ENCODE results near the gene CHN2.

CHN2 gene

GRCh38 chr7:29189743-29190201 is 4.8 kb upstream of the CHN2 start:
- TF ChIP-seq SIN3A (IDR thresholded peaks at IDR 0.05; ENCODE audit: borderline replicate concordance, insufficient read depth, low read length) (no peak), FOXP2 (optimal IDR thresholded peaks at IDR 0.05; ENCODE audit: borderline replicate concordance, extremely low read depth, extremely low read length, insufficient read depth) (no peak), POLR2AphosphoS5 (IDR thresholded peaks at IDR 0.05; ENCODE audit: low read depth, low read length) (no peak), TAF1 (IDR thresholded peaks at IDR 0.05; ENCODE audit: borderline replicate concordance, insufficient read depth, low read length) (no peak)
- TF ChIP-seq, protein P1, sequence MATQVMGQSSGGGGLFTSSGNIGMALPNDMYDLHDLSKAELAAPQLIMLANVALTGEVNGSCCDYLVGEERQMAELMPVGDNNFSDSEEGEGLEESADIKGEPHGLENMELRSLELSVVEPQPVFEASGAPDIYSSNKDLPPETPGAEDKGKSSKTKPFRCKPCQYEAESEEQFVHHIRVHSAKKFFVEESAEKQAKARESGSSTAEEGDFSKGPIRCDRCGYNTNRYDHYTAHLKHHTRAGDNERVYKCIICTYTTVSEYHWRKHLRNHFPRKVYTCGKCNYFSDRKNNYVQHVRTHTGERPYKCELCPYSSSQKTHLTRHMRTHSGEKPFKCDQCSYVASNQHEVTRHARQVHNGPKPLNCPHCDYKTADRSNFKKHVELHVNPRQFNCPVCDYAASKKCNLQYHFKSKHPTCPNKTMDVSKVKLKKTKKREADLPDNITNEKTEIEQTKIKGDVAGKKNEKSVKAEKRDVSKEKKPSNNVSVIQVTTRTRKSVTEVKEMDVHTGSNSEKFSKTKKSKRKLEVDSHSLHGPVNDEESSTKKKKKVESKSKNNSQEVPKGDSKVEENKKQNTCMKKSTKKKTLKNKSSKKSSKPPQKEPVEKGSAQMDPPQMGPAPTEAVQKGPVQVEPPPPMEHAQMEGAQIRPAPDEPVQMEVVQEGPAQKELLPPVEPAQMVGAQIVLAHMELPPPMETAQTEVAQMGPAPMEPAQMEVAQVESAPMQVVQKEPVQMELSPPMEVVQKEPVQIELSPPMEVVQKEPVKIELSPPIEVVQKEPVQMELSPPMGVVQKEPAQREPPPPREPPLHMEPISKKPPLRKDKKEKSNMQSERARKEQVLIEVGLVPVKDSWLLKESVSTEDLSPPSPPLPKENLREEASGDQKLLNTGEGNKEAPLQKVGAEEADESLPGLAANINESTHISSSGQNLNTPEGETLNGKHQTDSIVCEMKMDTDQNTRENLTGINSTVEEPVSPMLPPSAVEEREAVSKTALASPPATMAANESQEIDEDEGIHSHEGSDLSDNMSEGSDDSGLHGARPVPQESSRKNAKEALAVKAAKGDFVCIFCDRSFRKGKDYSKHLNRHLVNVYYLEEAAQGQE (IDR thresholded peaks at IDR 0.05; ENCODE audit: insufficient read depth in 1 of 2, low read depth in 2 of 2, low read length in 2 of 2) = no peak

- TF ChIP-seq FOXP2 (optimal IDR thresholded peaks at IDR 0.05; ENCODE audit: borderline replicate concordance, extremely low read depth, extremely low read length, insufficient read depth) (no peak), SIN3A (IDR thresholded peaks at IDR 0.05; ENCODE audit: borderline replicate concordance, insufficient read depth, low read length) (no peak), TAF1 (IDR thresholded peaks at IDR 0.05; ENCODE audit: borderline replicate concordance, insufficient read depth, low read length) (no peak), POLR2AphosphoS5 (IDR thresholded peaks at IDR 0.05; ENCODE audit: low read depth, low read length) (no peak)
- TF ChIP-seq, protein P1 (IDR thresholded peaks at IDR 0.05; ENCODE audit: insufficient read depth in 1 of 2, low read depth in 2 of 2, low read length in 2 of 2) = no peak
These were observed 4.1 kb upstream of the CHN2 start for GRCh38 chr7:29190349-29191045.

GRCh38 chr7:29192323-29192722 is 2.3 kb upstream of the CHN2 start:
- TF ChIP-seq SIN3A (IDR thresholded peaks at IDR 0.05; ENCODE audit: borderline replicate concordance, insufficient read depth, low read length) (no peak), FOXP2 (optimal IDR thresholded peaks at IDR 0.05; ENCODE audit: borderline replicate concordance, extremely low read depth, extremely low read length, insufficient read depth) (no peak), POLR2AphosphoS5 (IDR thresholded peaks at IDR 0.05; ENCODE audit: low read depth, low read length) (no peak), TAF1 (IDR thresholded peaks at IDR 0.05; ENCODE audit: borderline replicate concordance, insufficient read depth, low read length) (no peak)
- TF ChIP-seq, protein P1 (IDR thresholded peaks at IDR 0.05; ENCODE audit: insufficient read depth in 1 of 2, low read depth in 2 of 2, low read length in 2 of 2) = no peak

- TF ChIP-seq TAF1 (IDR thresholded peaks at IDR 0.05; ENCODE audit: borderline replicate concordance, insufficient read depth, low read length) (no peak), SIN3A (IDR thresholded peaks at IDR 0.05; ENCODE audit: borderline replicate concordance, insufficient read depth, low read length) (no peak), POLR2AphosphoS5 (IDR thresholded peaks at IDR 0.05; ENCODE audit: low read depth, low read length) (no peak), FOXP2 (optimal IDR thresholded peaks at IDR 0.05; ENCODE audit: borderline replicate concordance, extremely low read depth, extremely low read length, insufficient read depth) (no peak)
- TF ChIP-seq, protein P1 (IDR thresholded peaks at IDR 0.05; ENCODE audit: insufficient read depth in 1 of 2, low read depth in 2 of 2, low read length in 2 of 2) = no peak
These were observed 1.8 kb upstream of the CHN2 start for GRCh38 chr7:29192811-29193210.

Data from PFSK-1 (cell line).